GM12878 (cell line): ENCODE measurements around the gene RNASEH2B. TPM values are rescaled to one million over a fixed set of nuclear protein-coding genes. Genes with fewer than 3 reads are reported as not detected.

ENCODE experiments used
- ATAC-seq: fragments of 200-7000 bp; cut with Tn5 transposase; 3 replicates; pipeline ENCODE4 v1.9.1; 2020; ENCODE audit warnings: mild to moderate bottlenecking, moderate library complexity
- BruUV-seq: library from RNA; stranded (reverse); fragments of 400-500 nt; replicated peaks from 2 replicates; lab custom pipeline; 2021; lab: Mats Ljungman, UMichigan
- CTCF ChIA-PET: fragments of 300-600 bp; sonication (Branson Sonifier 250); formaldehyde crosslinking; extraction: SDS; loops from one replicate; lab custom pipeline; 2021; ENCODE audit warnings: inconsistent platforms; lab: Yijun Ruan, JAX
- POLR2A ChIA-PET: fragments of 350-600 bp; formaldehyde crosslinking; extraction: SDS; loops from one replicate; lab custom pipeline; 2021; ENCODE audit warnings: inconsistent platforms; lab: Charles Lee
- RAD21 ChIA-PET: fragments of 300-600 bp; sonication (Branson Sonifier 250); formaldehyde crosslinking; loops from one replicate; lab custom pipeline; 2023; ENCODE audit warnings: antibody characterized with exemption; ENCODE audit not compliant: unreplicated experiment; lab: Charles Lee
- SMC1A ChIA-PET: fragments of 300-600 bp; sonication (Branson Sonifier 250); formaldehyde crosslinking; loops from one replicate; lab custom pipeline; 2023; ENCODE audit not compliant: unreplicated experiment, uncharacterized antibody; lab: Charles Lee
- DNase-seq: peaks from one replicate; pipeline ENCODE4 v3.0.0-alpha.2; 2011; ENCODE audit warnings: low read depth, low spot score
- FAIRE-seq: peaks from 3 replicates; lab custom pipeline; 2011; peaks lifted over from hg19 to GRCh38; lab: Jason Lieb, UNC
- H2AFZ ChIP-seq: 2 replicates; pipeline ENCODE4 v1.6.0; 2011; ENCODE audit warnings: low read depth, low read length, control low read depth; ENCODE audit not compliant: control insufficient read depth
- H3K27ac ChIP-seq: 2 replicates; pipeline ENCODE4 v1.5.1; 2011; ENCODE audit warnings: control low read depth; ENCODE audit not compliant: control insufficient read depth, insufficient read depth
- H3K27me3 ChIP-seq, 2 experiments: replicated peaks in 1 of 2; 2 replicates each; pipeline versions ENCODE4 v1.6.0 to v1.6.1; 2011; ENCODE audit warnings: low read length in 1 of 2; ENCODE audit not compliant: control insufficient read depth in 2 of 2, insufficient read depth in 2 of 2
- H3K36me3 ChIP-seq, 2 experiments: 2 replicates each; pipeline ENCODE4 v1.5.1; 2011; ENCODE audit warnings: low read length in 1 of 2; ENCODE audit not compliant: control insufficient read depth in 2 of 2, insufficient read depth in 2 of 2
- H3K4me1 ChIP-seq: 2 replicates; pipeline ENCODE4 v1.6.1; 2011; ENCODE audit warnings: mild to moderate bottlenecking, low read length, moderate library complexity, mixed read lengths; ENCODE audit not compliant: control insufficient read depth, insufficient read depth
- H3K4me2 ChIP-seq: 2 replicates; pipeline ENCODE4 v1.6.0; 2011; ENCODE audit warnings: control low read depth; ENCODE audit not compliant: control insufficient read depth, insufficient read depth
- H3K4me3 ChIP-seq: fragments of 200-600 bp; sonication (generic); 2 replicates; pipeline ENCODE4 v1.5.1; 2016
- H3K79me2 ChIP-seq: 2 replicates; pipeline ENCODE4 v1.6.0; 2011; ENCODE audit warnings: low read length; ENCODE audit not compliant: control insufficient read depth, insufficient read depth
- H3K9ac ChIP-seq: 2 replicates; pipeline ENCODE4 v1.8.0; 2011; ENCODE audit warnings: low read length, control low read depth, mixed read lengths; ENCODE audit not compliant: control insufficient read depth, insufficient read depth
- H3K9me3 ChIP-seq: replicated peaks from 3 replicates; pipeline ENCODE4 v1.5.1; 2011; ENCODE audit warnings: mild to moderate bottlenecking, low read length; ENCODE audit not compliant: control insufficient read depth, insufficient read depth
- H4K20me1 ChIP-seq: 2 replicates; pipeline ENCODE4 v1.6.0; 2011; ENCODE audit not compliant: control insufficient read depth, insufficient read depth
- BHLHE40 ChIP-seq, 2 experiments: fragments of 450-650 bp in 1 of 2; IDR thresholded peaks; 2 replicates each; pipeline ENCODE4 v1.6.1; 2011 to 2017; ENCODE audit warnings: low read depth in 2 of 2, borderline replicate concordance in 1 of 2, improper control_type of control experiment in 1 of 2, low read length in 1 of 2, mild to moderate bottlenecking in 1 of 2
- CBX5 ChIP-seq: sonication (generic); IDR thresholded peaks from 2 replicates; pipeline ENCODE4 v1.6.1; 2016; ENCODE audit warnings: low read depth, moderate library complexity, mild to moderate bottlenecking, inconsistent platforms
- CHD4 ChIP-seq: fragments of 200-600 bp; sonication (generic); IDR thresholded peaks from 2 replicates; pipeline ENCODE4 v1.6.1; 2016; ENCODE audit warnings: mild to moderate bottlenecking
- EZH2 ChIP-seq: IDR thresholded peaks from 2 replicates; pipeline ENCODE4 v1.6.1; 2012; ENCODE audit warnings: low read depth, mild to moderate bottlenecking, control low read depth, inconsistent platforms, low read length, borderline replicate concordance; ENCODE audit not compliant: control insufficient read depth
- MYC ChIP-seq: IDR thresholded peaks from 2 replicates; pipeline ENCODE4 v1.6.1; 2011; ENCODE audit warnings: mild to moderate bottlenecking, low read length, moderate library complexity, inconsistent platforms; ENCODE audit not compliant: insufficient read depth, insufficient replicate concordance, insufficient read length, severe bottlenecking
- NFXL1 ChIP-seq: fragments of 450-650 bp; IDR thresholded peaks from 2 replicates; pipeline ENCODE4 v1.6.1; 2017; ENCODE audit warnings: antibody characterized with exemption, mild to moderate bottlenecking, borderline replicate concordance
- NFYB ChIP-seq: IDR thresholded peaks from 2 replicates; pipeline ENCODE4 v1.6.1; 2011; ENCODE audit warnings: low read depth, mild to moderate bottlenecking, low read length, improper control_type of control experiment, moderate library complexity; ENCODE audit not compliant: insufficient read depth
- POLR2AphosphoS2 ChIP-seq: IDR thresholded peaks from 2 replicates; pipeline ENCODE4 v1.6.1; 2011; ENCODE audit warnings: low read depth, mild to moderate bottlenecking, low read length, improper control_type of control experiment, moderate library complexity
- RCOR1 ChIP-seq: conservative IDR thresholded peaks from 2 replicates; pipeline ENCODE4 v1.6.1; 2012; ENCODE audit warnings: low read depth, low read length, improper control_type of control experiment
- SIN3A ChIP-seq: IDR thresholded peaks from 2 replicates; pipeline ENCODE4 v1.6.1; 2012; ENCODE audit warnings: low read depth, low read length, improper control_type of control experiment
- SMC3 ChIP-seq: IDR thresholded peaks from 2 replicates; pipeline ENCODE4 v1.6.1; 2011; ENCODE audit warnings: low read length, improper control_type of control experiment, borderline replicate concordance
- SP1 ChIP-seq: IDR thresholded peaks from one replicate; pipeline ENCODE4 v1.6.1; 2011; ENCODE audit warnings: low read depth, low read length
- SREBF1 ChIP-seq: IDR thresholded peaks from 2 replicates; pipeline ENCODE4 v1.6.1; 2012; ENCODE audit warnings: mild to moderate bottlenecking, low read length
- WGBS: methylation state at CpG from one replicate; pipeline ENCODE4 v1.1.6; 2016; ENCODE audit warnings: low lambda C conversion rate; ENCODE audit not compliant: insufficient replicate concordance, insufficient coverage; ENCODE audit errors: missing lambda C conversion rate; 5-methylcytosine and 5-hydroxymethylcytosine counted together
- in situ Hi-C: fragments of 300-500 bp; cut with MboI; formaldehyde crosslinking; loops from 9 replicates; pipeline ENCODE4 v1.14.3; 2018; ENCODE audit warnings: mixed read lengths
- intact Hi-C: fragments of 100-400 bp; cut with micrococcal nuclease; formaldehyde crosslinking; loops from one replicate; pipeline ENCODE4 v1.14.2; 2022; ENCODE audit not compliant: unreplicated experiment
- polyA plus RNA-seq, 11 experiments: library from polyadenylated mRNA; depleted of rRNA in 4 of 11; unstranded in 6 of 11; stranded (reverse) in 5 of 11; fragments of >200 nt; fragmentation: Nextera tagmentation in 4 of 11; fragmentation: Illumina TruSeq in 1 of 11; extraction: Ambion mirVana in 4 of 11; extraction: Trizol in 1 of 11; gene quantifications; 1 replicate in 1 of 11; 2 replicates in 10 of 11; pipeline versions ENCODE4 v1.2.1 to v1.2.3, GENCODE V29; 2011 to 2016; ENCODE audit warnings: inconsistent platforms in 2 of 11, missing spikeins in 2 of 11, low read depth in 1 of 11
- total RNA-seq, 4 experiments: library from RNA; depleted of rRNA in 3 of 4; stranded (reverse); fragments of >200 nt in 3 of 4; fragmentation: Illumina TruSeq in 1 of 4; extraction: Trizol in 1 of 4; gene quantifications; 2 replicates each; pipeline versions ENCODE4 v1.2.1 to v1.2.3, GENCODE V29; 2013 to 2021
- TF ChIP-seq, protein P1 (sequence below): IDR thresholded peaks from 2 replicates; pipeline ENCODE4 v1.6.1; 2011; ENCODE audit warnings: low read depth, low read length, improper control_type of control experiment, borderline replicate concordance
- TF ChIP-seq, protein P2 (sequence below): fragments of 450-650 bp; IDR thresholded peaks from 2 replicates; pipeline ENCODE4 v1.6.1; 2017; ENCODE audit warnings: mild to moderate bottlenecking

The RNASEH2B gene
- total and polyA plus RNA-seq, 10 of the 15 experiments (the other 5 are each of a cell fraction or from before 2014, with no cell fraction given), result 64.9 to 148 (median 97.3) TPM

DNA sequence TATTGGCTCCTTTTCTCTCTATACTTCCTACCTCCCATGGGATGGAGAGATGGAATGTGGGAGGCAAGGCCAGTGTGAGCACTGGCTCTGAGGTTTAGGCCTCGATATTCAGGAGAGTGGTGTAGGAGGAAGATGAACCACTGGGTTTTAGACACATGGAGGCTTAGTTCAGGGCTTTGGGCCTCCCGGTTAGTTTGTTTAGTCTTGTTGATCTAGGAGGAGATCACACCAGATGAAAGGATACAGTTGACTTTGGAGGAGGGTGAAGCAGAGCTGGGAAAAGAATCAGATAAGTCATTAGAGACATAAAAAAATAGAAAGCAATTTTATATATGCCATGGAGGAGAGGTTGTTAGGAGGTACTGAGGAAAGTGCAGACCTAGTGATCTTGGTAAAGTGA, 30.9 kb downstream of the RNASEH2B start:
- no peak for DNase-seq

More for the DNA sequence above, 30.9 kb downstream of the RNASEH2B start:
- Histone ChIP-seq H2AFZ (no peak overlapping the region), H3K9me3 (no peaks in the 10 kb centered on the region), H3K27ac (no peak overlapping the region), H3K4me2 (no peak overlapping the region), H3K27me3 (no peaks in the 10 kb centered on the region), H3K4me3 (no peak overlapping the region), H3K9ac (no peak overlapping the region), H4K20me1 (no peaks in the 10 kb centered on the region), H3K79me2 (no peaks in the 10 kb centered on the region), H3K36me3 (peaks cover 5 to 7% of the 10 kb centered on the region in 2 experiments; a peak in 3 of 4 replicates), H3K4me1 (no peaks in the 10 kb centered on the region)
- ChIA-PET RAD21 (interaction anchor here (1.0 kb wide), 1 partner anchor 29 kb away, joined by 3 read pairs; no protein-coding TSS in a partner anchor), CTCF (no interaction called here), POLR2A (no interaction called here), SMC1A (no interaction called here)
- no TSS peak for BruUV-seq
- intact Hi-C loops, result no loop called here
- FAIRE-seq, result no peak
- WGBS, result 100% methylated on average over 2 of the region's 2 CpGs
- TF ChIP-seq, protein P1, sequence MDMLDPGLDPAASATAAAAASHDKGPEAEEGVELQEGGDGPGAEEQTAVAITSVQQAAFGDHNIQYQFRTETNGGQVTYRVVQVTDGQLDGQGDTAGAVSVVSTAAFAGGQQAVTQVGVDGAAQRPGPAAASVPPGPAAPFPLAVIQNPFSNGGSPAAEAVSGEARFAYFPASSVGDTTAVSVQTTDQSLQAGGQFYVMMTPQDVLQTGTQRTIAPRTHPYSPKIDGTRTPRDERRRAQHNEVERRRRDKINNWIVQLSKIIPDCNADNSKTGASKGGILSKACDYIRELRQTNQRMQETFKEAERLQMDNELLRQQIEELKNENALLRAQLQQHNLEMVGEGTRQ, result no peak
- TF ChIP-seq POLR2AphosphoS2, result no peak
- no peak for TF ChIP-seq NFXL1
- no peak for TF ChIP-seq MYC
- no peak for TF ChIP-seq SREBF1
- TF ChIP-seq NFYB, result no peak
- TF ChIP-seq BHLHE40 (IDR thresholded peaks at IDR 0.05; ENCODE audit: borderline replicate concordance in 1 of 2, low read depth in 2 of 2, low read length in 1 of 2), result no peak
- TF ChIP-seq, protein P2, sequence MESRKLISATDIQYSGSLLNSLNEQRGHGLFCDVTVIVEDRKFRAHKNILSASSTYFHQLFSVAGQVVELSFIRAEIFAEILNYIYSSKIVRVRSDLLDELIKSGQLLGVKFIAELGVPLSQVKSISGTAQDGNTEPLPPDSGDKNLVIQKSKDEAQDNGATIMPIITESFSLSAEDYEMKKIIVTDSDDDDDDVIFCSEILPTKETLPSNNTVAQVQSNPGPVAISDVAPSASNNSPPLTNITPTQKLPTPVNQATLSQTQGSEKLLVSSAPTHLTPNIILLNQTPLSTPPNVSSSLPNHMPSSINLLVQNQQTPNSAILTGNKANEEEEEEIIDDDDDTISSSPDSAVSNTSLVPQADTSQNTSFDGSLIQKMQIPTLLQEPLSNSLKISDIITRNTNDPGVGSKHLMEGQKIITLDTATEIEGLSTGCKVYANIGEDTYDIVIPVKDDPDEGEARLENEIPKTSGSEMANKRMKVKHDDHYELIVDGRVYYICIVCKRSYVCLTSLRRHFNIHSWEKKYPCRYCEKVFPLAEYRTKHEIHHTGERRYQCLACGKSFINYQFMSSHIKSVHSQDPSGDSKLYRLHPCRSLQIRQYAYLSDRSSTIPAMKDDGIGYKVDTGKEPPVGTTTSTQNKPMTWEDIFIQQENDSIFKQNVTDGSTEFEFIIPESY, result no peak
- TF ChIP-seq CHD4, result no peak
- TF ChIP-seq SMC3, result no peak
- no peak for TF ChIP-seq EZH2
- no peak for TF ChIP-seq SP1
- no peak for TF ChIP-seq RCOR1
- TF ChIP-seq CBX5, result no peak
- TF ChIP-seq SIN3A, result no peak
- no peak for ATAC-seq
- in situ Hi-C loops, result no loop called here
